MCF 10A (cell line): ENCODE results near the gene STK11IP. TPM values are rescaled to one million over a fixed set of nuclear protein-coding genes. Genes with fewer than 3 reads are reported as not detected.

Experiments used
- BruUV-seq: library from RNA; stranded (reverse); fragments of 400-500 nt; replicated peaks from 2 replicates; lab custom pipeline; 2021; lab: Mats Ljungman, UMichigan
- CTCF ChIA-PET: fragments of 300-600 bp; sonication (Branson Sonifier 250); formaldehyde crosslinking; extraction: SDS; loops from one replicate; lab custom pipeline; 2021; ENCODE audit warnings: antibody characterized with exemption, inconsistent platforms; lab: Yijun Ruan, JAX
- POLR2A ChIA-PET: fragments of 300-600, 350-650 bp; sonication (Branson Sonifier 250); formaldehyde crosslinking; extraction: SDS; loops from one replicate; lab custom pipeline; 2020; ENCODE audit warnings: antibody characterized with exemption, inconsistent platforms; lab: Yijun Ruan, JAX
- DNase-seq: peaks from one replicate; pipeline ENCODE4 v3.0.0-alpha.2; 2018; ENCODE audit not compliant: unreplicated experiment
- H3K27ac Mint-ChIP-seq: one replicate; pipeline ENCODE4 v1.8.0; 2022; ENCODE audit warnings: mild to moderate bottlenecking, low read depth, mixed read lengths; ENCODE audit not compliant: unreplicated experiment
- H3K27me3 Mint-ChIP-seq: one replicate; pipeline ENCODE4 v1.8.0; 2022; ENCODE audit warnings: mixed read lengths; ENCODE audit not compliant: insufficient read depth, unreplicated experiment
- H3K36me3 Mint-ChIP-seq: one replicate; pipeline ENCODE4 v1.8.0; 2022; ENCODE audit warnings: mild to moderate bottlenecking, moderate library complexity, mixed read lengths; ENCODE audit not compliant: insufficient read depth, unreplicated experiment
- H3K4me1 Mint-ChIP-seq: one replicate; pipeline ENCODE4 v1.8.0; 2022; ENCODE audit warnings: mixed read lengths; ENCODE audit not compliant: insufficient read depth, unreplicated experiment
- H3K4me3 Mint-ChIP-seq: one replicate; pipeline ENCODE4 v1.8.0; 2022; ENCODE audit warnings: mild to moderate bottlenecking, moderate library complexity, mixed read lengths; ENCODE audit not compliant: unreplicated experiment
- H3K9me3 Mint-ChIP-seq: one replicate; pipeline ENCODE4 v1.8.0; 2022; ENCODE audit warnings: mixed read lengths; ENCODE audit not compliant: unreplicated experiment
- CTCF ChIP-seq: fragments of 200-600 bp; IDR thresholded peaks from one replicate; pipeline ENCODE4 v1.8.0; 2022; ENCODE audit warnings: antibody characterized with exemption, mild to moderate bottlenecking; ENCODE audit not compliant: unreplicated experiment
- intact Hi-C: fragments of 100-400 bp; cut with micrococcal nuclease; formaldehyde crosslinking; loops from 2 replicates; pipeline ENCODE4 v1.14.1; 2022
- total RNA-seq: library from RNA; stranded (reverse); gene quantifications from 2 replicates; pipeline ENCODE4 v1.2.3, GENCODE V29; 2022

The STK11IP gene
- total RNA-seq, 1 experiment from 2014 or later = 26.5 TPM

GRCh38 chr2:219634171-219634940, 36.7 kb downstream of the STK11IP start:
- DNase-seq = no peak
- no TSS peak for BruUV-seq
- Mint-ChIP-seq H3K9me3 (no peaks in the 10 kb centered on the region), H3K4me3 (no peak overlapping the region), H3K4me1 (no peaks in the 10 kb centered on the region), H3K36me3 (peaks cover 5% of the 10 kb centered on the region), H3K27ac (no peak overlapping the region), H3K27me3 (no peaks in the 10 kb centered on the region)
- POLR2A ChIA-PET = interaction anchor here (1.1 kb wide), 1 partner anchor 11 kb away, joined by 3 read pairs; no protein-coding TSS in a partner anchor
- intact Hi-C loops = no loop called here
- CTCF ChIA-PET = interaction anchor here (0.6 to 12.6 kb wide), 3 partner anchors 8 to 56 kb away, joined by 3 to 220 read pairs (median 5); no protein-coding TSS in a partner anchor
- no peak for TF ChIP-seq CTCF

GRCh38 chr2:219634951-219635751, 37.5 kb downstream of the STK11IP start:
- Mint-ChIP-seq H3K4me1 (no peaks in the 10 kb centered on the region), H3K9me3 (no peaks in the 10 kb centered on the region), H3K4me3 (no peak overlapping the region), H3K27ac (no peak overlapping the region), H3K27me3 (no peaks in the 10 kb centered on the region), H3K36me3 (peaks cover 5% of the 10 kb centered on the region)
- BruUV-seq = no TSS peak
- no peak for TF ChIP-seq CTCF
- DNase-seq = no peak
- ChIA-PET POLR2A (interaction anchor here (1.1 kb wide), 1 partner anchor 10 kb away, joined by 3 read pairs; no protein-coding TSS in a partner anchor), CTCF (interaction anchor here (0.6 to 12.6 kb wide), 3 partner anchors 8 to 57 kb away, joined by 3 to 220 read pairs (median 5); no protein-coding TSS in a partner anchor)
- intact Hi-C loops = no loop called here

- TF ChIP-seq CTCF = no peak
- intact Hi-C loops = no loop called here
- Mint-ChIP-seq H3K36me3 (peaks cover 5% of the 10 kb centered on the region), H3K9me3 (no peaks in the 10 kb centered on the region), H3K27ac (no peak overlapping the region), H3K4me3 (no peak overlapping the region), H3K4me1 (no peaks in the 10 kb centered on the region), H3K27me3 (no peaks in the 10 kb centered on the region)
- POLR2A ChIA-PET = interaction anchor here (0.7 kb wide), 1 partner anchor 24 kb away, joined by 3 read pairs; no protein-coding TSS in a partner anchor
- no TSS peak for BruUV-seq
- DNase-seq = no peak
- CTCF ChIA-PET = interaction anchor here (0.6 to 12.6 kb wide), 4 partner anchors 9 to 76 kb away, joined by 3 to 220 read pairs (median 4); no protein-coding TSS in a partner anchor
Measured at GRCh38 chr2:219636144-219636915, 38.7 kb downstream of the STK11IP start.
